ENCODE results near the gene ORC4. TPM values are rescaled to one million over a fixed set of nuclear protein-coding genes. Genes with fewer than 3 reads are reported as not detected.

ORC4 gene
- total and polyA plus RNA-seq, 7 donors = 15.1 to 52.0 (median 36.2) TPM

DNA sequence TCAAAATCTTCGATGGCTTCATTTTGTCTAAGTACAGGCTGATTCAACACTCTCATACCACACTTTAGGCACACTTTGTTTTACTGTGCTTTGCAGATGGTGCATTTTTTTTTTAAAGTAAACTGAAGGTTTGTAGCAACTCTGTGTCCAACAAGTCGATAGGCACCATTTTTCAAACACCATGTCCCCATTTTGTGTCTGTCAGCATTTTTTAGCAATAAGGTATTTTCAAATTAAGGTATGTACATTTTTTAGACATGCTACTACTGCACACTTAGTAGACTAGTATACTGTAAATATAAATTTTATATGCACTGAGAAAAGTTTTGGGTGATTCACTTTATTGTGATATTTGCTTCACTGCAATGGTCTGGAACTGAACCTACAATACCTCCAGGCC lies 44.4 kb downstream of the ORC4 start:
- Histone ChIP-seq H3K9me3 (no peaks in the 10 kb centered on the region), H3K27ac (no peak overlapping the region), H3K4me1 (peaks cover 20% of the 10 kb centered on the region), H3K27me3 (ENCODE audit: insufficient read depth in 3 of 3, low read length in 2 of 3) (no peaks in the 10 kb centered on the region), H3K36me3 (ENCODE audit: insufficient read depth in 1 of 2, low read depth in 1 of 2) (peaks cover 0 to 17% of the 10 kb centered on the region in 2 donors), H3K4me3 (no peak overlapping the region)
- TF ChIP-seq, protein P1, sequence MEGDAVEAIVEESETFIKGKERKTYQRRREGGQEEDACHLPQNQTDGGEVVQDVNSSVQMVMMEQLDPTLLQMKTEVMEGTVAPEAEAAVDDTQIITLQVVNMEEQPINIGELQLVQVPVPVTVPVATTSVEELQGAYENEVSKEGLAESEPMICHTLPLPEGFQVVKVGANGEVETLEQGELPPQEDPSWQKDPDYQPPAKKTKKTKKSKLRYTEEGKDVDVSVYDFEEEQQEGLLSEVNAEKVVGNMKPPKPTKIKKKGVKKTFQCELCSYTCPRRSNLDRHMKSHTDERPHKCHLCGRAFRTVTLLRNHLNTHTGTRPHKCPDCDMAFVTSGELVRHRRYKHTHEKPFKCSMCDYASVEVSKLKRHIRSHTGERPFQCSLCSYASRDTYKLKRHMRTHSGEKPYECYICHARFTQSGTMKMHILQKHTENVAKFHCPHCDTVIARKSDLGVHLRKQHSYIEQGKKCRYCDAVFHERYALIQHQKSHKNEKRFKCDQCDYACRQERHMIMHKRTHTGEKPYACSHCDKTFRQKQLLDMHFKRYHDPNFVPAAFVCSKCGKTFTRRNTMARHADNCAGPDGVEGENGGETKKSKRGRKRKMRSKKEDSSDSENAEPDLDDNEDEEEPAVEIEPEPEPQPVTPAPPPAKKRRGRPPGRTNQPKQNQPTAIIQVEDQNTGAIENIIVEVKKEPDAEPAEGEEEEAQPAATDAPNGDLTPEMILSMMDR (IDR thresholded peaks at IDR 0.05) = no peak
- intact Hi-C loops (cut with DNase I) = no loop called here
- ATAC-seq (no peak), DNase-seq (no peak)
- WGBS, 3 donors = 79 to 92% (median 79%) methylated on average over 2 of the region's 2 CpGs

DNA sequence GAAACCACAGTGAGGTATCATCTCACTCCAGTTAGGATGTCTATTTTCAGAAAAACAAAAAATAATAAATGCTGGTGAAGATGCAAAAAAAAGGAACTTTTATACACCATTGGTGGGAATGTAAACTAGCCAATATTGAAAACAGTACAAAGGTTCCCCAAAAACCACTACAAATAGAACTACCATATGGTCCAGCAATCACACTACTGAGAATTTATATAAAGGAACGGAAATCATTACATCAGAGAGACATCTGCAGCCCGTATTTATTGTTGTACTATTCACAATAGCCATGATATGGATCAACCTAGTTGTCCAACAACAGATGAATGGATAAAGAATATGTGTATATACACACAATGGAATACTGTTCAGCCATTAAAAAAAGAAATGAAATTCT lies 52.0 kb downstream of the ORC4 start:
- H3K9me3 ChIP-seq = peaks cover 9% of the 10 kb centered on the region
- H3K4me3 ChIP-seq = no peak overlapping the region
- peaks cover 0 to 19% of the 10 kb centered on the region in 2 donors for H3K36me3 ChIP-seq (ENCODE audit: insufficient read depth in 1 of 2, low read depth in 1 of 2)
- WGBS, 3 donors = 92 to 94% (median 93%) methylated on average over 2 of the region's 2 CpGs
- no peak overlapping the region for H3K27ac ChIP-seq
- no peaks in the 10 kb centered on the region for H3K27me3 ChIP-seq (ENCODE audit: insufficient read depth in 3 of 3, low read length in 2 of 3)
- H3K4me1 ChIP-seq = no peaks in the 10 kb centered on the region
- no peak for ATAC-seq
- TF ChIP-seq, protein P1 (IDR thresholded peaks at IDR 0.05) = no peak
- intact Hi-C loops (cut with DNase I) = no loop called here
- DNase-seq = no peak

DNA sequence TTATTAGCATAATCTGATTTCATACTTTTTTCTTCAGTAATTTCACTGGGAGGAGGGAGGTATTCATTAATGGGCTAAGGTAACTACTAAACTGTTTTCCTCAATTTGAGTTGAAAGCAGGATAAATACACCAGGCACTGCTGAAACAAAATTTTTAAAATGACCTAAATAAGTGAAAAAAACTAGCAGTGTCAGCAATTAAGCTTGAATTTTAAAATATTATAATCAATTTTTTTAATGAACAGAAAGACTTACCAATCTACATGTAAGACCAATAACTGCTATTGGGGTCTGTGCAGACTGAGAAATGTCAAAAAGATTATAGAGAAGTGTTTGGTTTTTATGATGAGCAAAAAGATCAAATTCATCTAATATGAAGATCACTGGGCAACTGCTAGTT lies 68.4 kb downstream of the ORC4 start:
- Histone ChIP-seq H3K36me3 (ENCODE audit: insufficient read depth in 1 of 2, low read depth in 1 of 2) (peaks cover 6 to 30% of the 10 kb centered on the region in 2 donors), H3K27ac (no peak overlapping the region), H3K4me1 (no peaks in the 10 kb centered on the region), H3K4me3 (no peak overlapping the region), H3K27me3 (ENCODE audit: insufficient read depth in 3 of 3, low read length in 2 of 3) (no peaks in the 10 kb centered on the region), H3K9me3 (no peaks in the 10 kb centered on the region)
- ATAC-seq (no peak), DNase-seq (no peak)
- TF ChIP-seq, protein P1 (IDR thresholded peaks at IDR 0.05) = no peak
- intact Hi-C loops (cut with DNase I) = no loop called here

DNA sequence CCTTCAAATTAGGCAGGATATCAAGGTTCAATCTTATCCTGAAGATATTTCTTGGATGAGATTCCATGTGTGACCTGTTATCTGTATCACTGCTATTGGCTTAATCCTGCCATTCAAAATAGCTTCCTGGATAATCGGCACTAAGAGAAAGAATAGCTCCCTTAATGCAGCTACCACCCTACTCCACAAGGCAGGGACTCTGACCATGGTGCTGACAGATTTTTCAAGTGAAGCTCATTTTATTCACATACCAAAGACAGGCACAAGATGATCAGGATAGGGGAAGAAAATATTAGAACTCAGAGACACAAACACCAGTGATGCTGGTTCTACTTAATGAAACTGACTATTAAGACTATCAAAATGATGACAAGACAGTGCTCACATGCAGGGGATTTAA lies 74.9 kb downstream of the ORC4 start:
- Histone ChIP-seq H3K27ac (no peak overlapping the region), H3K4me3 (no peak overlapping the region), H3K27me3 (ENCODE audit: insufficient read depth in 3 of 3, low read length in 2 of 3) (no peaks in the 10 kb centered on the region), H3K4me1 (no peaks in the 10 kb centered on the region), H3K36me3 (ENCODE audit: insufficient read depth in 1 of 2, low read depth in 1 of 2) (peaks cover 0 to 40% of the 10 kb centered on the region in 2 donors), H3K9me3 (no peaks in the 10 kb centered on the region)
- ATAC-seq (no peak), DNase-seq (no peak)
- intact Hi-C loops (cut with DNase I) = no loop called here
- TF ChIP-seq, protein P1 (IDR thresholded peaks at IDR 0.05) = no peak
- WGBS, 3 donors = 25 to 44% (median 33%) methylated on average over 1 of the region's 1 CpG

DNA sequence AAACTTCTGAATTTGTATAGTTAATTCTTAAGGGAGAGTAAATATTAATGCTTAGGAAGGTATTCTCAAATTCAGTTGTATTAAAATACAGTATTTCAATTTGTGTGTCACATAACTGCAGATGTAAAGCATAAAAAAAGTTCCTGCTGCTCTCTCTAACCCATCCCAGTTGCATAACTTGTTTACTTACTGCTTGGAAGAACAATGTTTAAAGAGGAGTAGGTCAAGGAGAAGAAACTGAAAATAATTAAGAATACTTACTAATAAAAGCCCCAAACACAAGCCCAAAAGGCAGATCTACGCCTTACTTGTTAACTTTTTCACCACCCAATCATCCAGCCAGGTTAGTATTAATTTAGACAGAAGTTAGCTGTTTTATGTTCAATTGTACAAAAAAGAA lies 81.2 kb downstream of the ORC4 start:
- Histone ChIP-seq H3K27ac (no peak overlapping the region), H3K36me3 (ENCODE audit: insufficient read depth in 1 of 2, low read depth in 1 of 2) (peaks cover 0 to 73% of the 10 kb centered on the region in 2 donors), H3K9me3 (no peaks in the 10 kb centered on the region), H3K4me1 (no peaks in the 10 kb centered on the region), H3K4me3 (no peak overlapping the region), H3K27me3 (ENCODE audit: insufficient read depth in 3 of 3, low read length in 2 of 3) (no peaks in the 10 kb centered on the region)
- intact Hi-C loops (cut with DNase I) = loop anchor here (5.0 kb wide), 2 partner anchors 573 to 1053 kb away; no protein-coding TSS in a partner anchor
- ATAC-seq = no peak
- WGBS, 3 donors = 97 to 100% (median 97%) methylated on average over 1 of the region's 1 CpG
- TF ChIP-seq, protein P1 (IDR thresholded peaks at IDR 0.05) = no peak
- no peak for DNase-seq
